Endothelial cell of hepatic sinusoid (primary cell): ENCODE results near the gene CCDC106.

Experiments
- in situ Hi-C: cut with HindIII; loops from 2 replicates; pipeline ENCODE4 v1.10.0; 2017; ENCODE audit warnings: low sequenced_read_pairs

The CCDC106 gene

GRCh38 chr19:55647732-55648584 lies at the start of gene CCDC106:
Gene CCDC106, plus strand, starts transcription at chr19:55648212. Its CDS starts 835 bp downstream, at chr19:55649047.
- in situ Hi-C loops: no loop called here

DNA sequence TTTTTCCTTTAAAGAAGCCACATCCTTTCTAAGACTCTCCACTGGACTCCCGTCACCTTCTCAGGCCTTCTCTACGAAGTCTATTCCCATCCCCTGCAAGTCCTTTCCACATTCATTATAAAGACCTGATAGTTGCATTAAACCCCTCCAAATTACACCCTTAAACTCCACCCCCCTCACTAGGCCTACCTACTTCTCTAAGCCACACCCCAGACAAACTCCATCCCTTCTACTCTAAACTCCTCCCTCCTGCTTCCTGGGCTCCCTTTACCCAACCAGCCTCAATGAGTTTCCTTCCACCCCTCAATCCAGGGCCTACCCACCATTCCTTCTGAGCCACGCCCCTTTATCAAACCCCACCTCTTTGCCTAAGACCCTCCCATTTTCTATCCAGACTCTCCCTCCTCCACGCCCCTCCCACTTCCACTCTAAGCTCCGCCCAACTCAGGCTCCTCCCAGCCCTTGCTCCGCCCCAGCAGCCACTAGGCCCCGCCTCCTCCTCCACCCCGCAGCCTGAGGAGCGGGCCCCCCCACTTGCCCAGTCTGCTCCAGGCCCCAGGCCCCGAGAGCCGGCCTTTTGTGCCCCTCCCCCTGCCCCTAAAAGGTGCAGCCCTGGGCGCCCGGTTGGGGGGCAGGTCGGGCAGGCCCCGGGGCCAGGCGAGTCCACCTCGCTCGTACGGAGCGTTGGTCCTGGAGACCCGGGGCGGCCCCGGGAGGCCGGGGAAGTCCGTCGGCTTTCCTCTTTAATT lies 49.1 kb upstream of the CCDC106 start:
- in situ Hi-C loops: no loop called here

DNA sequence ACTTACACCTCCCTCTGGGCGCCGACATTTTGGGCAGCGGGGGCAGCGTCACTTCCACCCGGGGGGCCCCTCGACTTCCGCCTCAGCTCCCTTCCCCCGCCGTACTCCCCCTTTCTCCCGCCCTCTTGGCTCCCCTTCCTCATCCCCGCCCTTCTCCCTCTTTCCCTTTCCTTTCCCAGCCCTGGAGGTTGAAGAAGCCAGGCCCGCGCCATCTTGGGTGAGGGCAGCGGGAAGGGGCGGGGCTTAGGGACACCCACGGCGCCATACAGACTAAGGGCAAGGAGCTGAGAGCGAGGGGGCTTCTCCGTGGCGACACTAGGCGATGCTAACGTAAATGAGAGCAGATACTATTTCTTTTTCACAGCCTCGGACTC lies 48.6 kb upstream of the CCDC106 start, which contains the start of gene FIZ1:
FIZ1 (minus strand) TSS at position 50 of the 374 bp plus-strand sequence. CDS start 1,652 bp downstream, outside the sequence.
- in situ Hi-C loops: no loop called here

GRCh38 chr19:55599842-55600661 lies 48.0 kb upstream of the CCDC106 start, which contains the start of gene ZNF524:
Gene ZNF524, plus strand, starts transcription at chr19:55600288. Its CDS starts 1,825 bp downstream, at chr19:55602113.
- in situ Hi-C loops: no loop called here

- in situ Hi-C loops: no loop called here
These were observed 47.4 kb upstream of the CCDC106 start for GRCh38 chr19:55600662-55601028.

- in situ Hi-C loops: no loop called here
These were observed 46.9 kb upstream of the CCDC106 start for GRCh38 chr19:55601084-55601483.

- in situ Hi-C loops: no loop called here
These were observed 45.7 kb upstream of the CCDC106 start for GRCh38 chr19:55602104-55603001.

- in situ Hi-C loops: no loop called here
These were observed 44.9 kb upstream of the CCDC106 start for GRCh38 chr19:55603115-55603514.

DNA sequence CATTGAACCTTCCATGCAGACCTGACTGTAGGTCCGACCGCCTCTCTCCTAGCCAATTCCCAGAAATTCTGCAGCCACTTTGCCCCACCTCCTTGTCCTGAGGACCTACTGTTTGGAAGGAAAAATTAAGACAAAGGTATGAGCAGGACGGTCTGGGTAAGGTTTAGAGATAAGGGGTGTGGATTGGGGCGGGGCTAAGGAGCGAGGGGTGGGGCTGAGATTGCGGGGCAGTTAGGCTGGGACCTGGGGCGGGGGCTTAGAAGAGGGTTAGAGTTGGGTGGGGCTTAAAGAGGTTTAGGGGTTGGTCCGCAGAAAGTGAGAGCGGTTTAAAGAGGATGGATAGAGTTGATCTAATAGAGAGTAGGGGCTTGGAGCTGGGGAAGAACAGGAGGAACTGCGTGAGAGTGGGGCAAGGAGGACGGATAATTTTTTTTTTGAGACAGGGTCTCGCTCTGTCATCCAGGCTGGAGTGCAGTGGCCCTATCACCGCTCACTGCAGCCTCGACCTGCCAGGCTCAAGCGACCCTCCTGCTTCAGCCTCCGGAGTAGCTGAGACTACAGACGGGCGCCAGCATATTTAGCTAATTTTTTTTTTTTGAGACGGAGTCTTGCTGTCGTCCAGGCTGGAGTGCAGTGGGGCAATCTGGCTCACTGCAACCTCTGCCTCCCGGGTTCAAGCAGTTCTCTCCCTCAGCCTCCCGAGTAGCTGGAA lies 44.3 kb upstream of the CCDC106 start:
- in situ Hi-C loops: no loop called here

- in situ Hi-C loops: no loop called here
These were observed 42.8 kb upstream of the CCDC106 start for GRCh38 chr19:55605207-55605636.

GRCh38 chr19:55605637-55606470 lies 42.2 kb upstream of the CCDC106 start, which contains the start of gene ZNF865:
Gene ZNF865, plus strand, starts transcription at chr19:55605647. Its CDS starts 7,972 bp downstream, at chr19:55613619.
- in situ Hi-C loops: no loop called here

GRCh38 chr19:55606471-55606787 lies 41.6 kb upstream of the CCDC106 start:
- in situ Hi-C loops: no loop called here

- in situ Hi-C loops: no loop called here
These were observed 41.2 kb upstream of the CCDC106 start for GRCh38 chr19:55606817-55607216.

GRCh38 chr19:55609326-55609725 lies 38.7 kb upstream of the CCDC106 start:
- in situ Hi-C loops: no loop called here

GRCh38 chr19:55611300-55611982 lies 36.6 kb upstream of the CCDC106 start:
- in situ Hi-C loops: no loop called here

DNA sequence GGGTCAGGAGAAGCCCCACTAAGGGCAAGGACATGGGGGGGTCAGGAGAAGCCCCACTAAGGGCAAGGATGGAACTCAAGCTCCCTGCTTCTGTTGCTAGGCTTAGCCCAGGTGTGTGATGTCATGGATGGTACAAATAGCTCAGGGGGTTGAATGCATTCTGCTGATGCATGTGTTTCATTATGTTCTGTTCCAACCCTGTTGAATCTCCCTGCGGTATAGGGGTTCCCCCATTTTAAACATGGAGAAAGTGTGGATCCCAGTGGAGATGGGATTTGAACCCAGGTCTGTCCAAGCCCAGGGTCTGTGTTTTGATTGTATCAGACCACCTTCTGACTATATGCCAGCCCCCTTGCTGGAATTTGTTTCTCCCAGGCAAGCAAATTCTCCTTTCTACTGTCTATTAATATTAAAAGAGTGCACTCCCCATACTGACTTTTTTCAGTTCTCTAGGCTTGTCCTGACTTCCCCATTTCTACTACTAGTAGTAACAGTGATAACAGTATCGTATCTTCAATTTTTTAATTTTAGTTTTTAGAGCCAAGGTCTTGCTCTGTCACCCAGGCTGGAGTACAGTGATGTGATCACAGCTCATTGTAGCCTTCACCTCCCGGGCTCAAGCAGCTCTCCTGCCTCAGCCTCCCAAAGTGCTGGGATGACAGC lies 35.9 kb upstream of the CCDC106 start:
- in situ Hi-C loops: no loop called here

GRCh38 chr19:55613396-55613795 lies 34.6 kb upstream of the CCDC106 start:
- in situ Hi-C loops: no loop called here
